Stimulated activated CD8-positive, alpha-beta memory T cell treated with anti-CD3 and anti-CD28 coated beads, Interleukin-4, amount 100 ng/mL, for 48 hours (primary cell): ENCODE data around the gene SPATA31D3.
"Not testable (repeated sequence)": the region's sequence is repeated elsewhere in the genome, so short reads cannot be mapped to it uniquely, and the experiment has no call there.

Experiments used
- DNase-seq: peaks from one replicate; pipeline ENCODE4 v3.0.0-alpha.2; 2020

SPATA31D3 gene

GRCh38 chr9:81980568-81980967 is 37.3 kb downstream of the SPATA31D3 start:
- DNase-seq = no peak

- no peak for DNase-seq
Measured at GRCh38 chr9:81981883-81982282, 38.6 kb downstream of the SPATA31D3 start.

DNA sequence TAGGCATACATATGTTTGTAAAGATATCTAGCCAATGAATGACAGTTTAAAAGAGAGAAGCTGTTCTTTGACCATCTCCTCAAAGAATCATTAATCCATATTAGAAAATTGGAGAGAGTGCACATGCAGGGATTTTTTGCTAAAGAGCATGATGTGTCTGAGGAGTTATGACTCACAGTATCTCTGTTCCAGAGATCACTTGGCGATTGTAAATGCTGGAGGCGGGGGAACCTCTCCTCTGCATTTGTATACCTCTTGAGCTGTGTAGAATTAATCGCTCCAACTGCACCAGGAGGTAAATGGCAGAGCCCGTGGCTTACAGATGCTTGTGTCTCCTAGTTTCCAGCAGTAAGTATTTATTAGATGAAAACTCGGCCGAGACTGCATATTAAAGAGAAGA is 41.6 kb downstream of the SPATA31D3 start:
- DNase-seq = no peak

DNA sequence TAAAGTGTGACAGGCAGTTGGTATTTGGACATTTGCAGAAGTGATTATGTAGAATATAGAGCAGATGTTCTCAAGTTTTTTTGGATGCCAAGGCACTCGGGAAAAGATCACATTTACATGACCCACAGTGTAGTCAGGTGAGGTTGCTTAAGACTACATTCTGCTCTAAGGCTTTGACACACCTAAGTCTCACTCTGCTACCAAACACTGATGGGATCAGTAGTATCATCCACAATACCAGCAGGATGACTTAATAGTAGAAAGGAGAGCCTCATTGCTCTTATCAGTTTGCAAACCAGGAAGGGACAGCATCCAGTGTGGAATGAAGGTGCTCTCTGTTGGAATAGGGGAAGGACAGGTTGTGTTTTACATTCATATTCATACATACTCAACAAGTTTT is 42.8 kb downstream of the SPATA31D3 start:
- DNase-seq = no peak

- DNase-seq = not testable (repeated sequence)
Measured at GRCh38 chr9:81988472-81988871, 45.2 kb downstream of the SPATA31D3 start, which contains the start of gene SPATA31D1. TSS of gene SPATA31D1 (plus strand) at chr9:81988772. CDS start at chr9:81988819, 47 bp downstream.

DNA sequence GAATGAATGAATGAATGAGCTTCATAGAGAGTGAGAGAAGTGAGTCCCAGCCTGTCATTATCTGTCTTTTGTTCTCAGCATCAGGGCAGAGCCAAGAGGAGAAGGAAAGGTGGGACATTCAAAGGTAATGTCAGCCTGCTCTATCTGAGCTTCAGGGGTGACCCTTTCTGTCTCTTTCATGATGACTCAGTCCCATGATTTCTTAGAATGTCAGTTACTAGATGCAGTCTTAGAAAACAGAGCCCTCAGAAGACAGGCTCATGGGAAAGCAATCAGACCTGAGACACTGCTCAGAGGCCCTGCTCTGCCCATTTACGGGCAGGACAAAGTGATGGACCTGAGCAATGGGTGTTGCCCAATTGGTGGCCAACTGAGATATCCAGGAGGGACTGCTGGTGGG is 46.4 kb downstream of the SPATA31D3 start:
- no peak for DNase-seq

DNA sequence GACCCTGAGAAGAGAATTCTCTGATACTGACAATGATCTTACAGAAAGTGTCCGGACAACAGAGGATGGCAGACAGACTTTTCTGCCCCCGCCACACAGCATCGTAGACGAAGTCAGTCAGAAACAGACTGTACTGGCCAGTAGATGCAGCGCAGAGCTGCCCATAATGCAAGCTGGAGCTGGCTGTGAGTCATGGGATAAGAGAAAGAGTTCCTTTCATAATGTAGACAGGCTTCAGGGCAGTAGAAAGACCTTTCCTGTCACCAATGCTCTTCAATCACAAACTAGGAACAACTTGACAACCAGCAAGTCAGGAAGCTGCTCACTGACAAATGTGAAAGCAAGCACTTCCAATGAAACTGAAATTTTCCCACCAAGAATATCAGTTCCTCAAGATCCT is 50.4 kb downstream of the SPATA31D3 start:
- DNase-seq = no peak
